Measurements from ENCODE around the gene PCDHGA3. TPM values are rescaled to one million over a fixed set of nuclear protein-coding genes. Genes with fewer than 3 reads are reported as not detected.

PCDHGA3 gene
- total RNA-seq, 1 experiment from 2014 or later: 0.97 TPM

- no TSS peak for BruUV-seq (replicated peaks)
- Histone ChIP-seq H3K4me3 (ENCODE audit: low read depth, low read length, poor library complexity, severe bottlenecking) (no peak overlapping the region), H3K4me1 (ENCODE audit: insufficient read depth, low read length, poor library complexity, severe bottlenecking) (no peaks in the 10 kb centered on the region), H3K36me3 (ENCODE audit: insufficient read depth, low read length, poor library complexity, severe bottlenecking) (no peaks in the 10 kb centered on the region), H3K27ac (ENCODE audit: low read depth, low read length, poor library complexity, severe bottlenecking) (no peak overlapping the region), H3K9me3 (ENCODE audit: low read depth, low read length, poor library complexity, severe bottlenecking) (peaks cover 47% of the 10 kb centered on the region), H3K27me3 (replicated peaks; ENCODE audit: insufficient read depth, low read depth, low read length, poor library complexity) (no peaks in the 10 kb centered on the region)
- no peak for DNase-seq (ENCODE audit: low spot score)
- intact Hi-C loops (cut with micrococcal nuclease; ENCODE audit: unreplicated experiment): no loop called here
- CTCF ChIA-PET: no interaction called here
- POLR2A ChIA-PET (ENCODE audit: low non-redundant PET): no interaction called here
- TF ChIP-seq CTCF (conservative IDR thresholded peaks at IDR 0.05; ENCODE audit: low read depth, low read length) (no peak), EZH2 (IDR thresholded peaks at IDR 0.05; ENCODE audit: borderline replicate concordance, low read depth, low read length, poor library complexity, severe bottlenecking) (no peak)
Observed at GRCh38 chr5:141366016-141366896, 22.6 kb downstream of the PCDHGA3 start.

GRCh38 chr5:141369994-141370848, 26.6 kb downstream of the PCDHGA3 start, which contains the start of gene PCDHGB3:
Gene PCDHGB3, plus strand, starts transcription at chr5:141370242. Its CDS starts 153 bp downstream, at chr5:141370395.
- Histone ChIP-seq H3K36me3 (ENCODE audit: insufficient read depth, low read length, poor library complexity, severe bottlenecking) (no peaks in the 10 kb centered on the region), H3K4me3 (ENCODE audit: low read depth, low read length, poor library complexity, severe bottlenecking) (no peak within 1 kb of the TSS), H3K27ac (ENCODE audit: low read depth, low read length, poor library complexity, severe bottlenecking) (no peak within 1 kb of the TSS), H3K27me3 (replicated peaks; ENCODE audit: insufficient read depth, low read depth, low read length, poor library complexity) (no peaks in the 10 kb centered on the region), H3K9me3 (ENCODE audit: low read depth, low read length, poor library complexity, severe bottlenecking) (peaks cover 26% of the 10 kb centered on the region), H3K4me1 (ENCODE audit: insufficient read depth, low read length, poor library complexity, severe bottlenecking) (no peaks in the 10 kb centered on the region)
- ChIA-PET CTCF (interaction anchor here (0.5 to 0.8 kb wide), 4 partner anchors 51 to 197 kb away, joined by 3 to 4 read pairs (median 4); no protein-coding TSS in a partner anchor), POLR2A (ENCODE audit: low non-redundant PET) (interaction anchor here (0.7 kb wide), 1 partner anchor 238 kb away, joined by 4 read pairs; no protein-coding TSS in a partner anchor)
- intact Hi-C loops (cut with micrococcal nuclease; ENCODE audit: unreplicated experiment): no loop called here
- TF ChIP-seq EZH2 (IDR thresholded peaks at IDR 0.05; ENCODE audit: borderline replicate concordance, low read depth, low read length, poor library complexity, severe bottlenecking) (no peak), CTCF (conservative IDR thresholded peaks at IDR 0.05; ENCODE audit: low read depth, low read length) (peak; percentile 45)
- BruUV-seq (replicated peaks): no TSS peak
- peak; percentile 48 for DNase-seq (ENCODE audit: low spot score)

All from A673 (cell line).